Thyroid gland (tissue), 4 donors: ENCODE data around the gene URAD. TPM values are rescaled to one million over a fixed set of nuclear protein-coding genes. Genes with fewer than 3 reads are reported as not detected.

Experiments
- DNase-seq, 2 donors: peaks; one replicate each; pipeline ENCODE4 v3.0.0-alpha.2; 2019
- H3K27ac ChIP-seq, 3 donors: fragments of 200-600 bp; sonication (generic); 1 replicate in 2 of 3; 2 replicates in 1 of 3; pipeline ENCODE4 v1.5.1; 2016 to 2019; ENCODE audit warnings: mild to moderate bottlenecking in 1 of 3, moderate library complexity in 1 of 3
- H3K27me3 ChIP-seq: fragments of 200-600 bp; sonication (generic); one replicate; pipeline ENCODE4 v1.5.1; 2019
- H3K36me3 ChIP-seq, 2 donors: fragments of 200-600 bp; sonication (generic); one replicate each; pipeline ENCODE4 v1.5.1; 2016 to 2019
- H3K4me1 ChIP-seq, 2 donors: fragments of 200-600 bp; sonication (generic); one replicate each; pipeline ENCODE4 v1.5.1; 2017 to 2019
- H3K4me3 ChIP-seq, 3 donors: fragments of 200-600 bp; sonication (generic); replicated peaks in 1 of 3; 1 replicate in 2 of 3; 2 replicates in 1 of 3; pipeline ENCODE4 v1.5.1; 2016; ENCODE audit warnings: mild to moderate bottlenecking in 1 of 3
- H3K9me3 ChIP-seq: fragments of 200-600 bp; sonication (generic); one replicate; pipeline ENCODE4 v1.5.1; 2017
- POLR2A ChIP-seq, 2 donors: fragments of 450-650 bp; IDR thresholded peaks; one replicate each; pipeline ENCODE4 v1.6.1; 2017; ENCODE audit warnings: antibody characterized with exemption in 2 of 2, mild to moderate bottlenecking in 2 of 2, moderate library complexity in 1 of 2
- WGBS, 2 donors: methylation state at CpG; one replicate each; pipeline ENCODE4 v1.1.5; 2017; 5-methylcytosine and 5-hydroxymethylcytosine counted together
- intact Hi-C: fragments of 100-400 bp; cut with DNase I; formaldehyde crosslinking; loops from one replicate; pipeline ENCODE4 v1.15.1; 2023
- total RNA-seq, 4 donors: library from RNA; depleted of rRNA; stranded (reverse); fragments of >200 nt; gene quantifications; one replicate each; pipeline ENCODE4 v1.2.3, GENCODE V29; 2016
- TF ChIP-seq, protein P1 (sequence below), 6 experiments: fragments of 200-600 bp in 3 of 6; fragments of 450-650 bp in 3 of 6; sonication (generic) in 3 of 6; IDR thresholded peaks; one replicate each; pipeline ENCODE4 v1.5.1; 2016 to 2019; ENCODE audit warnings: antibody characterized with exemption in 6 of 6, mild to moderate bottlenecking in 2 of 6, inconsistent platforms in 1 of 6, moderate library complexity in 1 of 6

Gene URAD
- total RNA-seq, 4 donors from 2014 or later = not detected

DNA sequence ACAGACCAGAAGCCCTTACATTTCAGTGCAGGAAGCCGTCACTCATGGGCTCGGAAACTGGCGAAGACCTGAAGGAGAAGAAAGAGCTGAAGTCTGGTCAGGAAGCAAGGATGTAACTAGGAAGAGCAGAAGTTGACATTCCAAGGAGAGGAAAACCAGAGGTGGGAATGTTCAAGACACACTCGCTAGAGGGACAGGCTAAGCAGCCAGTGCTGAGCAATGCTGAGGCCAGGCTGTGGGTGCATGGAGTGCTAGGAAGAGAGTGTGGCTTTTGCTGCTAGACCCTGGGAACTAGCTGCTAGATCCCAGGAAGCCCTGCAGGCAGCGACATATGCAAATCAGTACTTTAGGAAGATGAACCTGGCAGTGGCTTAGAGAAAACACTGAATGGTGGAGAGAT lies 12.1 kb upstream of the URAD start:
- DNase-seq = no peak
- intact Hi-C loops = no loop called here
- 49 to 64% methylated on average over 5 of the region's 5 CpGs for WGBS, 2 donors
- H3K27me3 ChIP-seq = no peaks in the 10 kb centered on the region
- H3K9me3 ChIP-seq = no peaks in the 10 kb centered on the region
- no peaks in the 10 kb centered on the region for H3K4me1 ChIP-seq
- no peak overlapping the region for H3K27ac ChIP-seq
- no peaks in the 10 kb centered on the region for H3K36me3 ChIP-seq
- H3K4me3 ChIP-seq = no peak overlapping the region
- TF ChIP-seq POLR2A (IDR thresholded peaks at IDR 0.05) = no peak
- TF ChIP-seq, protein P1, sequence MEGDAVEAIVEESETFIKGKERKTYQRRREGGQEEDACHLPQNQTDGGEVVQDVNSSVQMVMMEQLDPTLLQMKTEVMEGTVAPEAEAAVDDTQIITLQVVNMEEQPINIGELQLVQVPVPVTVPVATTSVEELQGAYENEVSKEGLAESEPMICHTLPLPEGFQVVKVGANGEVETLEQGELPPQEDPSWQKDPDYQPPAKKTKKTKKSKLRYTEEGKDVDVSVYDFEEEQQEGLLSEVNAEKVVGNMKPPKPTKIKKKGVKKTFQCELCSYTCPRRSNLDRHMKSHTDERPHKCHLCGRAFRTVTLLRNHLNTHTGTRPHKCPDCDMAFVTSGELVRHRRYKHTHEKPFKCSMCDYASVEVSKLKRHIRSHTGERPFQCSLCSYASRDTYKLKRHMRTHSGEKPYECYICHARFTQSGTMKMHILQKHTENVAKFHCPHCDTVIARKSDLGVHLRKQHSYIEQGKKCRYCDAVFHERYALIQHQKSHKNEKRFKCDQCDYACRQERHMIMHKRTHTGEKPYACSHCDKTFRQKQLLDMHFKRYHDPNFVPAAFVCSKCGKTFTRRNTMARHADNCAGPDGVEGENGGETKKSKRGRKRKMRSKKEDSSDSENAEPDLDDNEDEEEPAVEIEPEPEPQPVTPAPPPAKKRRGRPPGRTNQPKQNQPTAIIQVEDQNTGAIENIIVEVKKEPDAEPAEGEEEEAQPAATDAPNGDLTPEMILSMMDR (IDR thresholded peaks at IDR 0.05) = no peak

DNA sequence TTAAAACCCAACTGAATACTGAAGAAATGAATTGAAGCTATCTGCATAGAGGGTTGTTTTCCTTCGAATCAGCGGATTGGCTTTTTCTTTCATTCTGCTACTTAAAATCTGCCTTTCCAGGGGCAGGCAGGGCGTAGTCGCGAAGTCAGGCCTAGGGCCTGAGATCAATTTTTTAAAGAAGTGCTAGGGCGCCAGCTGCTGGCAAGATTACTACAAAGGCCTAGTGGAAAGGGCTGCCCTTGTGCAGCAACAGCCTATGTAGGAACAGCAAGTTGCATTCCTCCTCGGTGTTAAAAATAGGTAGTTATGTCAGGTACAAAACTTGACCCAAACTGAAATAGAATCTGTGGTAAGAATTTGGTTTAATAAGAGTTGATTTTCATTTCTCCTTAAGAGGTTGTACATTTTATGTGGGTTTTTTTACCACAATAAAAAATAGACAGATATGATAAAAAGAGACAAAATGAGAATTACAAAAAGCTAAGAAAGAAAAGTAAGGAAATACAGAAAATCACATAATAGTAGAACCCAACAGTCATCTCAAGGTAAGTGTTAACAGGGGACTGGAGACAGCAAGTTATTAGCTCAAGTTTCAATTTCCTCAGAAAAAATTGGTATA lies 9.5 kb upstream of the URAD start:
- intact Hi-C loops = no loop called here
- H3K27ac ChIP-seq = no peak overlapping the region
- H3K36me3 ChIP-seq = no peaks in the 10 kb centered on the region
- no peaks in the 10 kb centered on the region for H3K27me3 ChIP-seq
- H3K9me3 ChIP-seq = no peaks in the 10 kb centered on the region
- DNase-seq = peak; percentile 31 to 45
- 53 to 57% methylated on average over 7 of the region's 7 CpGs for WGBS, 2 donors
- TF ChIP-seq POLR2A (IDR thresholded peaks at IDR 0.05) = no peak
- TF ChIP-seq, protein P1 (IDR thresholded peaks at IDR 0.05) = peak in 2 of 6 experiments; percentile 16 to 26
- no peaks in the 10 kb centered on the region for H3K4me1 ChIP-seq
- no peak overlapping the region for H3K4me3 ChIP-seq

DNA sequence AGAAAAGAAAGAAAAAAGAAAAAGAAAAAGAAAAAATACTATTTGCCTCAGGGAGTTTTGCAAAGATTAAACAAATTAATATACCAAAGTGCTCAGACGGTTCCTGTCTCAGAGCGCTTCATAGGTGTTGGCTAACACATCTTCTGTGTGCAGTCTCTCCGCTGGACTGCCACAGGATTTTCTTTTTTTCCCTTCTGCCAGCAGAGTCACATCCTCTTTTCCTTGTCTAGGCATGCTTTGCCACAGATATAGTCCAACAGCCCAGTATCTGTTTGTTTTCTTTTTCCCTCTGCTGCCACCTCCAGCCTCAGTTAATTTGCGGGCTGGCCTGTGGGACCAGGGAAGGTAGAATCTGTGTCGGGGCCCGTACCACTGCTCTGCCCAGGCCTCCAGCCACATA lies 3.4 kb upstream of the URAD start:
- intact Hi-C loops = no loop called here
- H3K27me3 ChIP-seq = no peaks in the 10 kb centered on the region
- no peaks in the 10 kb centered on the region for H3K4me1 ChIP-seq
- peaks cover 4% of the 10 kb centered on the region for H3K9me3 ChIP-seq
- TF ChIP-seq, protein P1 (IDR thresholded peaks at IDR 0.05) = no peak
- TF ChIP-seq POLR2A (IDR thresholded peaks at IDR 0.05) = no peak
- no peak overlapping the region for H3K27ac ChIP-seq
- DNase-seq = no peak
- H3K4me3 ChIP-seq = no peak overlapping the region
- 73 to 77% methylated on average over 6 of the region's 6 CpGs for WGBS, 2 donors
- no peaks in the 10 kb centered on the region for H3K36me3 ChIP-seq

DNA sequence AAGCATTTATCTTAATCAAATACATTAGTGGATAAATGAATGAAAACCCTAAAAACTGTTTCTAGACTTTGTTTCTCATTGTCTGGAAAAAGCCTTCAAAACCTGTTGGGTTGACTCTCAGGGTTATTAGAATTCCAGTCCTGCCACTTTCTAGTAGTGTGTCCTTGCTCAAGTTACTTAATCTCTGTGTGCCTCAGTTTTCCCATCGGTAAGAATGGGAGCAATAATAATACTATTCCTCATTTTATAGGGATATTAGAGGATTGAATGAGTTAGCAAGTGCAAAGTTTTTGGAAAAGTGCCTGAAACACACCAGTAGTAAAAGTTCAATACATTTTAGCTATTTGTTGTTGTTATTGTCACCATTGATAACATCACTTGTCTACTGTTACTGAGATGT lies 2.9 kb downstream of the URAD start:
- Histone ChIP-seq H3K27me3 (peaks cover 13% of the 10 kb centered on the region), H3K36me3 (no peaks in the 10 kb centered on the region), H3K4me3 (no peak overlapping the region), H3K9me3 (peaks cover 4% of the 10 kb centered on the region), H3K27ac (no peak overlapping the region), H3K4me1 (peaks cover 0 to 1% of the 10 kb centered on the region in 2 donors)
- DNase-seq = no peak
- 84 to 90% methylated on average over 1 of the region's 1 CpG for WGBS, 2 donors
- TF ChIP-seq POLR2A (IDR thresholded peaks at IDR 0.05) = no peak
- TF ChIP-seq, protein P1 (IDR thresholded peaks at IDR 0.05) = no peak
- intact Hi-C loops = loop anchor here (10.0 kb wide), 1 partner anchor 1001 kb away; no protein-coding TSS in a partner anchor

DNA sequence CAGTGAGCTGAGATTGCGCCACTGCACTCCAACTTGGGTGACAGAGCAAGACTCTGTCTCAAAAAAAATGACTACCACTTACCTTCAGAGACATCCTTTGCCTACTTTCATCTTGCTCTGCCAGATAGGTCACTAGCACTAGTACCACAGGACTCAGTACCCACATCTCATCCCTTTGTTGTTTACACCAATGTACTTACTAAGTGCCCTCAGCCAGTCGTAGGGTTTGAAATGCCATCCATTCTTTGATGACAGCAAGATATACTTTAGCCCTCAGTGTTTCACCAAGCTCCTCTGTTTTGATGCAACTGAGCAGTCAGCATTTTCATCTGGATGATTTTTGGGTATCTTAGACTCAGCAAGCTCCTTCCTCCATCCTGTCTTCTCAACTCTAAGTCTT lies 6.1 kb downstream of the URAD start:
- intact Hi-C loops = loop anchor here (5.0 to 10.0 kb wide), 3 partner anchors 150 to 998 kb away; no protein-coding TSS in a partner anchor
- H3K4me1 ChIP-seq = peaks cover 0 to 18% of the 10 kb centered on the region in 2 donors
- H3K36me3 ChIP-seq = no peaks in the 10 kb centered on the region
- H3K27ac ChIP-seq = no peak overlapping the region
- DNase-seq = no peak
- WGBS, 2 donors = 45 to 49% methylated on average over 2 of the region's 2 CpGs
- TF ChIP-seq, protein P1 (IDR thresholded peaks at IDR 0.05) = no peak
- TF ChIP-seq POLR2A (IDR thresholded peaks at IDR 0.05) = no peak
- H3K4me3 ChIP-seq = no peak overlapping the region
- no peaks in the 10 kb centered on the region for H3K9me3 ChIP-seq
- H3K27me3 ChIP-seq = peaks cover 35% of the 10 kb centered on the region
